GM23338 (cell line): Measurements from ENCODE around the gene CD58. TPM values are rescaled to one million over a fixed set of nuclear protein-coding genes. Genes with fewer than 3 reads are reported as not detected.

Source experiments
- ATAC-seq: fragments of 200-7000 bp; cut with Tn5 transposase; 3 replicates; pipeline ENCODE4 v1.9.1; 2020
- DNase-seq: peaks from one replicate; pipeline ENCODE4 v3.0.0-alpha.2; 2015; ENCODE audit warnings: low spot score
- H2AFZ ChIP-seq: fragments of 200-600 bp; sonication (generic); 2 replicates; pipeline ENCODE4 v1.8.0; 2016; ENCODE audit warnings: antibody characterized with exemption, mild to moderate bottlenecking, moderate library complexity
- H3F3A ChIP-seq: fragments of 200-600 bp; sonication (generic); replicated peaks from 2 replicates; pipeline ENCODE4 v1.8.0; 2017; ENCODE audit warnings: antibody characterized with exemption, mixed run types, low read depth
- H3K27ac ChIP-seq: fragments of 200-600 bp; sonication (generic); 2 replicates; pipeline ENCODE4 v1.6.1; 2016; ENCODE audit warnings: low read depth
- H3K27me3 ChIP-seq: fragments of 200-600 bp; sonication (generic); 2 replicates; pipeline ENCODE4 v1.8.0; 2016; ENCODE audit warnings: mild to moderate bottlenecking, mixed run types, moderate library complexity; ENCODE audit not compliant: insufficient read depth
- H3K36me3 ChIP-seq: fragments of 200-600 bp; sonication (generic); 2 replicates; pipeline ENCODE4 v1.8.0; 2016; ENCODE audit warnings: mild to moderate bottlenecking; ENCODE audit not compliant: insufficient read depth
- H3K4me1 ChIP-seq: fragments of 200-600 bp; sonication (generic); 2 replicates; pipeline ENCODE4 v1.8.0; 2016; ENCODE audit warnings: mild to moderate bottlenecking, moderate library complexity; ENCODE audit not compliant: insufficient read depth
- H3K4me2 ChIP-seq: fragments of 200-600 bp; sonication (generic); 2 replicates; pipeline ENCODE4 v1.7.1; 2017; ENCODE audit warnings: mixed run types
- H3K4me3 ChIP-seq: fragments of 200-600 bp; sonication (generic); 2 replicates; pipeline ENCODE4 v1.6.1; 2016; ENCODE audit warnings: mixed run types
- H3K79me2 ChIP-seq: fragments of 200-600 bp; sonication (generic); replicated peaks from 2 replicates; pipeline ENCODE4 v1.8.0; 2017; ENCODE audit warnings: mild to moderate bottlenecking; ENCODE audit not compliant: insufficient read depth
- H3K9me2 ChIP-seq: fragments of 200-600 bp; sonication (generic); 2 replicates; pipeline ENCODE4 v1.8.0; 2017; ENCODE audit not compliant: insufficient read depth
- H4K20me1 ChIP-seq: fragments of 200-600 bp; sonication (generic); replicated peaks from 2 replicates; pipeline ENCODE4 v1.8.0; 2017; ENCODE audit warnings: mild to moderate bottlenecking; ENCODE audit not compliant: insufficient read depth
- H3K27ac Mint-ChIP-seq: 2 replicates; pipeline ENCODE4 v1.8.0; 2020; ENCODE audit warnings: inconsistent platforms, mild to moderate bottlenecking, moderate library complexity, mixed read lengths
- H3K27me3 Mint-ChIP-seq: 3 replicates; pipeline ENCODE4 v1.8.0; 2022; ENCODE audit warnings: low read depth, mild to moderate bottlenecking, moderate library complexity, mixed read lengths, inconsistent platforms; ENCODE audit not compliant: insufficient read depth, poor library complexity
- H3K36me3 Mint-ChIP-seq: 3 replicates; pipeline ENCODE4 v1.8.0; 2021; ENCODE audit warnings: low read depth, mild to moderate bottlenecking, inconsistent platforms, moderate library complexity, mixed read lengths
- H3K4me1 Mint-ChIP-seq: 3 replicates; pipeline ENCODE4 v1.8.0; 2020; ENCODE audit warnings: mild to moderate bottlenecking, inconsistent platforms, mixed read lengths
- H3K4me3 Mint-ChIP-seq: 3 replicates; pipeline ENCODE4 v1.8.0; 2021; ENCODE audit warnings: moderate library complexity, mild to moderate bottlenecking, inconsistent platforms, mixed read lengths
- H3K9me3 Mint-ChIP-seq: 3 replicates; pipeline ENCODE4 v1.8.0; 2020; ENCODE audit warnings: moderate library complexity, mild to moderate bottlenecking, inconsistent platforms, mixed read lengths
- CREB1 ChIP-seq: fragments of 250-450 bp; sonication (Bioruptor Pico); IDR thresholded peaks from 2 replicates; pipeline ENCODE4 v1.5.0; 2020; ENCODE audit warnings: low read depth, mild to moderate bottlenecking, moderate library complexity
- EZH2 ChIP-seq: fragments of 200-600 bp; sonication (generic); IDR thresholded peaks from one replicate; pipeline ENCODE4 v1.8.0; 2017; ENCODE audit warnings: antibody characterized with exemption, mild to moderate bottlenecking, low read depth; ENCODE audit not compliant: unreplicated experiment
- EZH2phosphoT487 ChIP-seq: fragments of 200-600 bp; sonication (generic); IDR thresholded peaks from one replicate; pipeline ENCODE4 v1.8.1; 2018; ENCODE audit warnings: antibody characterized with exemption; ENCODE audit not compliant: unreplicated experiment
- JUNB ChIP-seq: IDR thresholded peaks from one replicate; pipeline ENCODE4 v1.6.1; 2016; ENCODE audit warnings: antibody characterized with exemption; ENCODE audit not compliant: unreplicated experiment
- NANOG ChIP-seq: IDR thresholded peaks from 2 replicates; pipeline ENCODE4 v1.6.1; 2016; ENCODE audit warnings: antibody characterized with exemption, borderline replicate concordance
- POLR2AphosphoS5 ChIP-seq: IDR thresholded peaks from 2 replicates; pipeline ENCODE4 v1.6.1; 2016; ENCODE audit warnings: antibody characterized with exemption, low read depth
- STAT1 ChIP-seq: IDR thresholded peaks from one replicate; pipeline ENCODE4 v1.6.1; 2016; ENCODE audit warnings: antibody characterized with exemption; ENCODE audit not compliant: unreplicated experiment
- ZNF114 ChIP-seq: fragments of 250-450 bp; sonication (Bioruptor Pico); IDR thresholded peaks from 2 replicates; pipeline ENCODE4 v1.5.0; 2020; ENCODE audit warnings: mild to moderate bottlenecking, moderate library complexity
- ZNF331 ChIP-seq: fragments of 250-450 bp; sonication (Bioruptor Pico); IDR thresholded peaks from 2 replicates; pipeline ENCODE4 v1.5.0; 2020; ENCODE audit warnings: low read depth, mild to moderate bottlenecking, moderate library complexity
- polyA plus RNA-seq: library from polyadenylated mRNA; unstranded; fragments of >200 nt; fragmentation: Nextera tagmentation; extraction: Ambion mirVana; gene quantifications from 2 replicates; pipeline ENCODE4 v1.2.1, GENCODE V29; 2016
- total RNA-seq: library from RNA; depleted of rRNA; stranded (reverse); fragments of >200 nt; shearing (Covaris generic); gene quantifications from 2 replicates; pipeline ENCODE4 v1.2.3, GENCODE V29; 2014
- TF ChIP-seq, protein P1 (sequence below): IDR thresholded peaks from 2 replicates; pipeline ENCODE4 v1.6.1; 2016; ENCODE audit warnings: antibody characterized with exemption
- TF ChIP-seq, protein P2 (sequence below), 2 experiments: fragments of 200-600 bp in 1 of 2; sonication (generic) in 1 of 2; conservative IDR thresholded peaks; 2 replicates each; pipeline versions ENCODE4 v1.5.1 to v1.6.1; 2016 to 2017; ENCODE audit warnings: antibody characterized with exemption in 2 of 2, low read depth in 2 of 2, mild to moderate bottlenecking in 2 of 2, moderate library complexity in 1 of 2
- TF ChIP-seq, protein P3 (sequence below): IDR thresholded peaks from one replicate; pipeline ENCODE4 v1.6.1; 2018; ENCODE audit warnings: antibody characterized with exemption; ENCODE audit not compliant: unreplicated experiment
- TF ChIP-seq, protein P4 (sequence below): fragments of 250-450 bp; sonication (Bioruptor Pico); IDR thresholded peaks from 2 replicates; pipeline ENCODE4 v1.5.0; 2020; ENCODE audit warnings: mild to moderate bottlenecking, moderate library complexity

Gene CD58
- total and polyA plus RNA-seq, 2 experiments from 2014 or later: 9.2 to 12.5 TPM

DNA sequence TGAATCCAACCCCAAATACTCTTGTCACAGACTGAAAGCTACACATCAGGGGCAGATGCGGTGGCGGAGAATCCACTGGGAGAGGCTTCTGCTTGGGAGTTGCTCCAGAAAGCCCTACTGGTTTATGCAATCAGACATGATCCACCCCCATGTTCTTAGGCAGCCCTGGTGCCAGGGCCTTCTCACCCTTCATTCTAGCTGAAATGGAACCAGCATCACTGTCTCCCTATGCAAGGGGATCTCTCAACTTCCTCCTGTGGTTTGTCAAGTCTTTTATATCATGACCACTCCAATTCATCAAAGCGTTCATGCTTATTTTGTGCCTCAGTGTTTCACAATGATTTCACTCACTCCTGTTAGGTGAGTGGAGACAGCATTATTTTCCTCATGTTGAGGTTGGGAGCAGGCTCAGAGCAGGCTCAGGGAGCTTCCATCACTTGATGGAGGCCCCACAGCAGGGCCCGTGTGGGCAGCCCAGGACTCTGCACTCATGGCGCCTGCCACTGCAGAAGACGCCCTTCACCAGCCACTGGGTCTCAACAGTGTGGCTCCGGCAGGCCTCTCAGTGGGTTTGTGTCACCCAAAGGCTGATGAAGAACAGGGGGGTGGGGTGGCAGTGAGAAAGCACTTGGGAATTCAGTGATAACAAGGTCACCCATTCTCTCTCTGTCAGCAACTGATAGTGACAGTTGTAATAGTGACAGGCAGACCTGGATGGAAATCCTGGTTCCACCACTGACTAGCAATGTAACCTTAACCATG lies 67.1 kb downstream of the CD58 start:
- Histone ChIP-seq H3K4me2 (no peak overlapping the region), H2AFZ (no peak overlapping the region), H3K36me3 (no peaks in the 10 kb centered on the region), H4K20me1 (no peaks in the 10 kb centered on the region), H3K79me2 (no peaks in the 10 kb centered on the region), H3K4me3 (no peak overlapping the region), H3F3A (no peaks in the 10 kb centered on the region), H3K9me2 (peaks cover under 1% of the 10 kb centered on the region; the same call in 1 of the 2 replicates), H3K27me3 (no peaks in the 10 kb centered on the region), H3K27ac (no peak overlapping the region), H3K4me1 (no peaks in the 10 kb centered on the region)
- ATAC-seq (no peak), DNase-seq (peak; percentile 19)
- H3K4me3 Mint-ChIP-seq: no peak overlapping the region
- TF ChIP-seq NANOG (no peak), ZNF331 (CRISPR knock-in tag) (no peak), JUNB (no peak), CREB1 (CRISPR knock-in tag) (no peak), ZNF114 (CRISPR knock-in tag) (no peak), STAT1 (no peak), POLR2AphosphoS5 (no peak), EZH2 (no peak), EZH2phosphoT487 (no peak)
- TF ChIP-seq, protein P1, sequence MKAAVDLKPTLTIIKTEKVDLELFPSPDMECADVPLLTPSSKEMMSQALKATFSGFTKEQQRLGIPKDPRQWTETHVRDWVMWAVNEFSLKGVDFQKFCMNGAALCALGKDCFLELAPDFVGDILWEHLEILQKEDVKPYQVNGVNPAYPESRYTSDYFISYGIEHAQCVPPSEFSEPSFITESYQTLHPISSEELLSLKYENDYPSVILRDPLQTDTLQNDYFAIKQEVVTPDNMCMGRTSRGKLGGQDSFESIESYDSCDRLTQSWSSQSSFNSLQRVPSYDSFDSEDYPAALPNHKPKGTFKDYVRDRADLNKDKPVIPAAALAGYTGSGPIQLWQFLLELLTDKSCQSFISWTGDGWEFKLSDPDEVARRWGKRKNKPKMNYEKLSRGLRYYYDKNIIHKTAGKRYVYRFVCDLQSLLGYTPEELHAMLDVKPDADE: no peak
- TF ChIP-seq, protein P2, sequence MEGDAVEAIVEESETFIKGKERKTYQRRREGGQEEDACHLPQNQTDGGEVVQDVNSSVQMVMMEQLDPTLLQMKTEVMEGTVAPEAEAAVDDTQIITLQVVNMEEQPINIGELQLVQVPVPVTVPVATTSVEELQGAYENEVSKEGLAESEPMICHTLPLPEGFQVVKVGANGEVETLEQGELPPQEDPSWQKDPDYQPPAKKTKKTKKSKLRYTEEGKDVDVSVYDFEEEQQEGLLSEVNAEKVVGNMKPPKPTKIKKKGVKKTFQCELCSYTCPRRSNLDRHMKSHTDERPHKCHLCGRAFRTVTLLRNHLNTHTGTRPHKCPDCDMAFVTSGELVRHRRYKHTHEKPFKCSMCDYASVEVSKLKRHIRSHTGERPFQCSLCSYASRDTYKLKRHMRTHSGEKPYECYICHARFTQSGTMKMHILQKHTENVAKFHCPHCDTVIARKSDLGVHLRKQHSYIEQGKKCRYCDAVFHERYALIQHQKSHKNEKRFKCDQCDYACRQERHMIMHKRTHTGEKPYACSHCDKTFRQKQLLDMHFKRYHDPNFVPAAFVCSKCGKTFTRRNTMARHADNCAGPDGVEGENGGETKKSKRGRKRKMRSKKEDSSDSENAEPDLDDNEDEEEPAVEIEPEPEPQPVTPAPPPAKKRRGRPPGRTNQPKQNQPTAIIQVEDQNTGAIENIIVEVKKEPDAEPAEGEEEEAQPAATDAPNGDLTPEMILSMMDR (conservative IDR thresholded peaks at IDR 0.05; ENCODE audit: low read depth in 2 of 2): no peak
- TF ChIP-seq, protein P3, sequence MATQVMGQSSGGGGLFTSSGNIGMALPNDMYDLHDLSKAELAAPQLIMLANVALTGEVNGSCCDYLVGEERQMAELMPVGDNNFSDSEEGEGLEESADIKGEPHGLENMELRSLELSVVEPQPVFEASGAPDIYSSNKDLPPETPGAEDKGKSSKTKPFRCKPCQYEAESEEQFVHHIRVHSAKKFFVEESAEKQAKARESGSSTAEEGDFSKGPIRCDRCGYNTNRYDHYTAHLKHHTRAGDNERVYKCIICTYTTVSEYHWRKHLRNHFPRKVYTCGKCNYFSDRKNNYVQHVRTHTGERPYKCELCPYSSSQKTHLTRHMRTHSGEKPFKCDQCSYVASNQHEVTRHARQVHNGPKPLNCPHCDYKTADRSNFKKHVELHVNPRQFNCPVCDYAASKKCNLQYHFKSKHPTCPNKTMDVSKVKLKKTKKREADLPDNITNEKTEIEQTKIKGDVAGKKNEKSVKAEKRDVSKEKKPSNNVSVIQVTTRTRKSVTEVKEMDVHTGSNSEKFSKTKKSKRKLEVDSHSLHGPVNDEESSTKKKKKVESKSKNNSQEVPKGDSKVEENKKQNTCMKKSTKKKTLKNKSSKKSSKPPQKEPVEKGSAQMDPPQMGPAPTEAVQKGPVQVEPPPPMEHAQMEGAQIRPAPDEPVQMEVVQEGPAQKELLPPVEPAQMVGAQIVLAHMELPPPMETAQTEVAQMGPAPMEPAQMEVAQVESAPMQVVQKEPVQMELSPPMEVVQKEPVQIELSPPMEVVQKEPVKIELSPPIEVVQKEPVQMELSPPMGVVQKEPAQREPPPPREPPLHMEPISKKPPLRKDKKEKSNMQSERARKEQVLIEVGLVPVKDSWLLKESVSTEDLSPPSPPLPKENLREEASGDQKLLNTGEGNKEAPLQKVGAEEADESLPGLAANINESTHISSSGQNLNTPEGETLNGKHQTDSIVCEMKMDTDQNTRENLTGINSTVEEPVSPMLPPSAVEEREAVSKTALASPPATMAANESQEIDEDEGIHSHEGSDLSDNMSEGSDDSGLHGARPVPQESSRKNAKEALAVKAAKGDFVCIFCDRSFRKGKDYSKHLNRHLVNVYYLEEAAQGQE: no peak
- TF ChIP-seq, protein P4, sequence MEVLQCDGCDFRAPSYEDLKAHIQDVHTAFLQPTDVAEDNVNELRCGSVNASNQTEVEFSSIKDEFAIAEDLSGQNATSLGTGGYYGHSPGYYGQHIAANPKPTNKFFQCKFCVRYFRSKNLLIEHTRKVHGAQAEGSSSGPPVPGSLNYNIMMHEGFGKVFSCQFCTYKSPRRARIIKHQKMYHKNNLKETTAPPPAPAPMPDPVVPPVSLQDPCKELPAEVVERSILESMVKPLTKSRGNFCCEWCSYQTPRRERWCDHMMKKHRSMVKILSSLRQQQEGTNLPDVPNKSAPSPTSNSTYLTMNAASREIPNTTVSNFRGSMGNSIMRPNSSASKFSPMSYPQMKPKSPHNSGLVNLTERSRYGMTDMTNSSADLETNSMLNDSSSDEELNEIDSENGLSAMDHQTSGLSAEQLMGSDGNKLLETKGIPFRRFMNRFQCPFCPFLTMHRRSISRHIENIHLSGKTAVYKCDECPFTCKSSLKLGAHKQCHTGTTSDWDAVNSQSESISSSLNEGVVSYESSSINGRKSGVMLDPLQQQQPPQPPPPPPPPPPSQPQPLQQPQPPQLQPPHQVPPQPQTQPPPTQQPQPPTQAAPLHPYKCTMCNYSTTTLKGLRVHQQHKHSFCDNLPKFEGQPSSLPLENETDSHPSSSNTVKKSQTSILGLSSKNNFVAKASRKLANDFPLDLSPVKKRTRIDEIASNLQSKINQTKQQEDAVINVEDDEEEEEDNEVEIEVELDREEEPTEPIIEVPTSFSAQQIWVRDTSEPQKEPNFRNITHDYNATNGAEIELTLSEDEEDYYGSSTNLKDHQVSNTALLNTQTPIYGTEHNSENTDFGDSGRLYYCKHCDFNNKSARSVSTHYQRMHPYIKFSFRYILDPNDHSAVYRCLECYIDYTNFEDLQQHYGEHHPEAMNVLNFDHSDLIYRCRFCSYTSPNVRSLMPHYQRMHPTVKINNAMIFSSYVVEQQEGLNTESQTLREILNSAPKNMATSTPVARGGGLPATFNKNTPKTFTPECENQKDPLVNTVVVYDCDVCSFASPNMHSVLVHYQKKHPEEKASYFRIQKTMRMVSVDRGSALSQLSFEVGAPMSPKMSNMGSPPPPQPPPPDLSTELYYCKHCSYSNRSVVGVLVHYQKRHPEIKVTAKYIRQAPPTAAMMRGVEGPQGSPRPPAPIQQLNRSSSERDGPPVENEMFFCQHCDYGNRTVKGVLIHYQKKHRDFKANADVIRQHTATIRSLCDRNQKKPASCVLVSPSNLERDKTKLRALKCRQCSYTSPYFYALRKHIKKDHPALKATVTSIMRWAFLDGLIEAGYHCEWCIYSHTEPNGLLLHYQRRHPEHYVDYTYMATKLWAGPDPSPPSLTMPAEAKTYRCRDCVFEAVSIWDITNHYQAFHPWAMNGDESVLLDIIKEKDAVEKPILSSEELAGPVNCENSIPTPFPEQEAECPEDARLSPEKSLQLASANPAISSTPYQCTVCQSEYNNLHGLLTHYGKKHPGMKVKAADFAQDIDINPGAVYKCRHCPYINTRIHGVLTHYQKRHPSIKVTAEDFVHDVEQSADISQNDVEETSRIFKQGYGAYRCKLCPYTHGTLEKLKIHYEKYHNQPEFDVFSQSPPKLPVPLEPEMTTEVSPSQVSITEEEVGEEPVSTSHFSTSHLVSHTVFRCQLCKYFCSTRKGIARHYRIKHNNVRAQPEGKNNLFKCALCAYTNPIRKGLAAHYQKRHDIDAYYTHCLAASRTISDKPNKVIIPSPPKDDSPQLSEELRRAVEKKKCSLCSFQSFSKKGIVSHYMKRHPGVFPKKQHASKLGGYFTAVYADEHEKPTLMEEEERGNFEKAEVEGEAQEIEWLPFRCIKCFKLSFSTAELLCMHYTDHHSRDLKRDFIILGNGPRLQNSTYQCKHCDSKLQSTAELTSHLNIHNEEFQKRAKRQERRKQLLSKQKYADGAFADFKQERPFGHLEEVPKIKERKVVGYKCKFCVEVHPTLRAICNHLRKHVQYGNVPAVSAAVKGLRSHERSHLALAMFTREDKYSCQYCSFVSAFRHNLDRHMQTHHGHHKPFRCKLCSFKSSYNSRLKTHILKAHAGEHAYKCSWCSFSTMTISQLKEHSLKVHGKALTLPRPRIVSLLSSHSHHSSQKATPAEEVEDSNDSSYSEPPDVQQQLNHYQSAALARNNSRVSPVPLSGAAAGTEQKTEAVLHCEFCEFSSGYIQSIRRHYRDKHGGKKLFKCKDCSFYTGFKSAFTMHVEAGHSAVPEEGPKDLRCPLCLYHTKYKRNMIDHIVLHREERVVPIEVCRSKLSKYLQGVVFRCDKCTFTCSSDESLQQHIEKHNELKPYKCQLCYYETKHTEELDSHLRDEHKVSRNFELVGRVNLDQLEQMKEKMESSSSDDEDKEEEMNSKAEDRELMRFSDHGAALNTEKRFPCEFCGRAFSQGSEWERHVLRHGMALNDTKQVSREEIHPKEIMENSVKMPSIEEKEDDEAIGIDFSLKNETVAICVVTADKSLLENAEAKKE: no peak
- no peak overlapping the region for H3K27ac Mint-ChIP-seq
- H3K36me3 Mint-ChIP-seq: no peaks in the 10 kb centered on the region
- H3K27me3 Mint-ChIP-seq: no peaks in the 10 kb centered on the region
- no peaks in the 10 kb centered on the region for H3K9me3 Mint-ChIP-seq
- H3K4me1 Mint-ChIP-seq: peaks cover 6% of the 10 kb centered on the region; the same call in 2 of the 3 replicates
